GM19240 (cell line): ENCODE measurements around the gene BCAR3.

Experiments used
- DNase-seq: peaks from one replicate; pipeline ENCODE4 v3.0.0; 2011; ENCODE audit warnings: low spot score; ENCODE audit not compliant: insufficient read length

The BCAR3 gene

GRCh38 chr1:93578911-93579825 is 102.5 kb downstream of the BCAR3 start:
- DNase-seq, result no peak

- no peak for DNase-seq
Observed at GRCh38 chr1:93578433-93578830, 103.2 kb downstream of the BCAR3 start.

- no peak for DNase-seq
Observed at GRCh38 chr1:93577536-93578432, 103.9 kb downstream of the BCAR3 start.

- no peak for DNase-seq
Observed at GRCh38 chr1:93576746-93577145, 104.9 kb downstream of the BCAR3 start.

- DNase-seq, result no peak
Observed at GRCh38 chr1:93576346-93576745, 105.3 kb downstream of the BCAR3 start.

GRCh38 chr1:93575621-93576284 is 105.9 kb downstream of the BCAR3 start:
- no peak for DNase-seq

GRCh38 chr1:93574991-93575390 is 106.6 kb downstream of the BCAR3 start:
- no peak for DNase-seq

- no peak for DNase-seq
Observed at GRCh38 chr1:93574511-93574910, 107.1 kb downstream of the BCAR3 start.

- no peak for DNase-seq
Observed at GRCh38 chr1:93573940-93574469, 107.6 kb downstream of the BCAR3 start.

- no peak for DNase-seq
Observed at GRCh38 chr1:93571623-93572310, 109.9 kb downstream of the BCAR3 start.

- no peak for DNase-seq
Observed at GRCh38 chr1:93569489-93569888, 112.1 kb downstream of the BCAR3 start.

GRCh38 chr1:93567255-93567918 is 114.2 kb downstream of the BCAR3 start:
- DNase-seq, result no peak

- DNase-seq, result no peak
Observed at GRCh38 chr1:93566227-93566626, 115.4 kb downstream of the BCAR3 start.

GRCh38 chr1:93565496-93566206 is 116.0 kb downstream of the BCAR3 start:
- no peak for DNase-seq

GRCh38 chr1:93559695-93560094 is 121.9 kb downstream of the BCAR3 start:
- DNase-seq, result no peak

GRCh38 chr1:93559045-93559444 is 122.6 kb downstream of the BCAR3 start:
- DNase-seq, result no peak

GRCh38 chr1:93556291-93556690 is 125.3 kb downstream of the BCAR3 start:
- no peak for DNase-seq

GRCh38 chr1:93554883-93555872 is 126.5 kb downstream of the BCAR3 start:
- DNase-seq, result no peak
